Loucy (cell line): Measurements from ENCODE around the gene EYA3.

Source experiments
- H2AFZ ChIP-seq: fragments of 200-600 bp; sonication (generic); 2 replicates; pipeline ENCODE4 v1.6.0; 2016; ENCODE audit warnings: antibody characterized with exemption, mild to moderate bottlenecking, low read length, moderate library complexity
- H3F3A ChIP-seq: fragments of 200-600 bp; 2 replicates; pipeline ENCODE4 v1.6.0; 2016; ENCODE audit warnings: antibody characterized with exemption, low read depth, mild to moderate bottlenecking
- H3K27me3 ChIP-seq: fragments of 200-600 bp; sonication (generic); 2 replicates; pipeline ENCODE4 v1.6.1; 2014; ENCODE audit warnings: low read length, mild to moderate bottlenecking; ENCODE audit not compliant: insufficient read depth, poor library complexity, severe bottlenecking
- H3K36me3 ChIP-seq: fragments of 200-600 bp; sonication (generic); 2 replicates; pipeline ENCODE4 v1.6.1; 2016; ENCODE audit warnings: low read length; ENCODE audit not compliant: insufficient read depth
- H3K4me1 ChIP-seq: fragments of 200-600 bp; sonication (generic); 2 replicates; pipeline ENCODE4 v1.5.1; 2014; ENCODE audit warnings: low read length, mild to moderate bottlenecking; ENCODE audit not compliant: insufficient read depth, poor library complexity, severe bottlenecking
- H3K4me2 ChIP-seq: fragments of 200-600 bp; sonication (generic); 2 replicates; pipeline ENCODE4 v1.6.0; 2014; ENCODE audit warnings: antibody characterized with exemption, low read length, low read depth, mild to moderate bottlenecking; ENCODE audit not compliant: poor library complexity, severe bottlenecking
- H3K4me3 ChIP-seq: fragments of 200-600 bp; sonication (generic); 2 replicates; pipeline ENCODE4 v1.5.1; 2014; ENCODE audit warnings: low read length, mild to moderate bottlenecking, mixed read lengths; ENCODE audit not compliant: poor library complexity, severe bottlenecking
- H3K79me2 ChIP-seq: fragments of 200-600 bp; sonication (generic); 2 replicates; pipeline ENCODE4 v1.6.1; 2014; ENCODE audit warnings: low read length; ENCODE audit not compliant: insufficient read depth
- H3K9ac ChIP-seq: fragments of 200-600 bp; sonication (generic); 2 replicates; pipeline ENCODE4 v1.6.0; 2014; ENCODE audit warnings: mild to moderate bottlenecking, low read depth, low read length, moderate library complexity; ENCODE audit not compliant: poor library complexity, severe bottlenecking
- H3K9me2 ChIP-seq: fragments of 200-600 bp; sonication (generic); replicated peaks from 2 replicates; pipeline ENCODE4 v1.6.1; 2016; ENCODE audit warnings: low read depth, low read length, mixed read lengths
- H3K9me3 ChIP-seq: fragments of 200-600 bp; sonication (generic); 2 replicates; pipeline ENCODE4 v1.6.1; 2014; ENCODE audit warnings: mild to moderate bottlenecking, antibody characterized with exemption, low read length, low read depth; ENCODE audit not compliant: insufficient read depth
- H4K20me1 ChIP-seq: fragments of 200-600 bp; sonication (generic); 2 replicates; pipeline ENCODE4 v1.6.0; 2014; ENCODE audit warnings: antibody characterized with exemption, low read length, mild to moderate bottlenecking; ENCODE audit not compliant: insufficient read depth, poor library complexity, severe bottlenecking
- CTCF ChIP-seq: fragments of 200-600 bp; sonication (generic); conservative IDR thresholded peaks from 2 replicates; pipeline ENCODE4 v1.5.1; 2014; ENCODE audit warnings: mild to moderate bottlenecking, antibody characterized with exemption, low read length
- EZH2phosphoT487 ChIP-seq: fragments of 200-600 bp; IDR thresholded peaks from 2 replicates; pipeline ENCODE4 v1.6.1; 2018; ENCODE audit warnings: antibody characterized with exemption, mild to moderate bottlenecking, moderate library complexity, borderline replicate concordance

Gene EYA3

GRCh38 chr1:27980216-27980845 lies 108.1 kb downstream of the EYA3 start:
- Histone ChIP-seq H3F3A (no peaks in the 10 kb centered on the region), H3K9me3 (no peaks in the 10 kb centered on the region), H3K4me1 (no peaks in the 10 kb centered on the region), H3K27me3 (no peaks in the 10 kb centered on the region), H3K4me3 (no peak overlapping the region), H3K4me2 (no peak overlapping the region), H4K20me1 (no peaks in the 10 kb centered on the region), H3K79me2 (no peaks in the 10 kb centered on the region), H2AFZ (no peak overlapping the region), H3K36me3 (no peaks in the 10 kb centered on the region), H3K9ac (no peak overlapping the region), H3K9me2 (no peaks in the 10 kb centered on the region)
- TF ChIP-seq EZH2phosphoT487 (no peak), CTCF (no peak)

GRCh38 chr1:27979859-27980201 lies 108.6 kb downstream of the EYA3 start:
- Histone ChIP-seq H3K27me3 (no peaks in the 10 kb centered on the region), H3K9me2 (no peaks in the 10 kb centered on the region), H3K9ac (no peak overlapping the region), H2AFZ (no peak overlapping the region), H3F3A (no peaks in the 10 kb centered on the region), H4K20me1 (no peaks in the 10 kb centered on the region), H3K79me2 (no peaks in the 10 kb centered on the region), H3K9me3 (no peaks in the 10 kb centered on the region), H3K4me3 (no peak overlapping the region), H3K4me2 (no peak overlapping the region), H3K4me1 (no peaks in the 10 kb centered on the region), H3K36me3 (no peaks in the 10 kb centered on the region)
- TF ChIP-seq EZH2phosphoT487 (no peak), CTCF (no peak; the same call in 1 of the 2 replicates)

GRCh38 chr1:27979151-27979858 lies 109.1 kb downstream of the EYA3 start:
- Histone ChIP-seq H3K79me2 (no peaks in the 10 kb centered on the region), H3K9ac (no peak overlapping the region), H3K9me2 (no peaks in the 10 kb centered on the region), H3K36me3 (no peaks in the 10 kb centered on the region), H3K4me3 (no peak overlapping the region), H3K9me3 (no peaks in the 10 kb centered on the region), H4K20me1 (no peaks in the 10 kb centered on the region), H2AFZ (no peak overlapping the region), H3K27me3 (no peaks in the 10 kb centered on the region), H3F3A (no peaks in the 10 kb centered on the region), H3K4me2 (no peak overlapping the region), H3K4me1 (no peaks in the 10 kb centered on the region)
- TF ChIP-seq CTCF: peak; percentile 67
- TF ChIP-seq EZH2phosphoT487: no peak
